Measurements from ENCODE around the gene TSPAN33.

TSPAN33 gene
- 12.2 to 334 (median 76.3) reads per million in 17 experiments for total RNA-seq

- peak; percentile 77 to 93 (median 85) for DNase-seq
Observed at GRCh38 chr7:129144095-129144833, at the start of gene TSPAN33. TSS of gene TSPAN33 (plus strand) at chr7:129144707. CDS start at chr7:129144981, 274 bp downstream.

- peak in 1 of 4 experiments; percentile 9 for DNase-seq
Observed at GRCh38 chr7:129095258-129095657, 49.2 kb upstream of the TSPAN33 start.

GRCh38 chr7:129098409-129099084, 46.0 kb upstream of the TSPAN33 start:
- DNase-seq, result no peak

GRCh38 chr7:129100827-129101166, 43.7 kb upstream of the TSPAN33 start:
- no peak for DNase-seq

- no peak for DNase-seq
Observed at GRCh38 chr7:129101746-129102145, 42.8 kb upstream of the TSPAN33 start.

GRCh38 chr7:129103561-129104324, 40.8 kb upstream of the TSPAN33 start:
- DNase-seq, result no peak

GRCh38 chr7:129108581-129108980, 35.9 kb upstream of the TSPAN33 start:
- no peak for DNase-seq

- no peak for DNase-seq
Observed at GRCh38 chr7:129110258-129110981, 34.1 kb upstream of the TSPAN33 start.

- no peak for DNase-seq
Observed at GRCh38 chr7:129110982-129111376, 33.5 kb upstream of the TSPAN33 start.

- no peak for DNase-seq
Observed at GRCh38 chr7:129115676-129116075, 28.8 kb upstream of the TSPAN33 start.

- no peak for DNase-seq
Observed at GRCh38 chr7:129118182-129118581, 26.3 kb upstream of the TSPAN33 start.

GRCh38 chr7:129118976-129119375, 25.5 kb upstream of the TSPAN33 start:
- no peak for DNase-seq

- peak; percentile 59 to 82 (median 73) for DNase-seq
Observed at GRCh38 chr7:129121501-129122077, 22.9 kb upstream of the TSPAN33 start.

- no peak for DNase-seq
Observed at GRCh38 chr7:129122078-129122750, 22.3 kb upstream of the TSPAN33 start.

- DNase-seq, result peak; percentile 81 to 95 (median 89)
Observed at GRCh38 chr7:129122751-129123509, 21.6 kb upstream of the TSPAN33 start.

- DNase-seq, result no peak
Observed at GRCh38 chr7:129123510-129123857, 21.0 kb upstream of the TSPAN33 start.

GRCh38 chr7:129126314-129126713, 18.2 kb upstream of the TSPAN33 start:
- DNase-seq, result no peak

GRCh38 chr7:129127154-129127553, 17.4 kb upstream of the TSPAN33 start:
- DNase-seq, result no peak

- DNase-seq, result no peak
Observed at GRCh38 chr7:129127601-129128000, 16.9 kb upstream of the TSPAN33 start.

GRCh38 chr7:129134356-129134987, 10.0 kb upstream of the TSPAN33 start:
- DNase-seq, result peak; percentile 75 to 87 (median 84)

Measured in suppressor macrophage (primary cell).